NCI-H2227 treated with DMSO at 0.1 percent for 48 hours (cell line): ENCODE results near the gene CNNM3.

Source experiments
- DNase-seq: peaks from one replicate; lab custom pipeline; 2025; lab: John Stamatoyannopoulos, UW

The CNNM3 gene

GRCh38 chr2:96864343-96865091 is 48.4 kb downstream of the CNNM3 start:
- no peak for DNase-seq

GRCh38 chr2:96865654-96866053 is 49.6 kb downstream of the CNNM3 start:
- DNase-seq, result no peak

- DNase-seq, result no peak
These were observed 50.1 kb downstream of the CNNM3 start for GRCh38 chr2:96866149-96866548.

GRCh38 chr2:96866586-96866985 is 50.5 kb downstream of the CNNM3 start:
- DNase-seq, result no peak

- DNase-seq, result no peak
These were observed 51.1 kb downstream of the CNNM3 start for GRCh38 chr2:96866986-96867755.

DNA sequence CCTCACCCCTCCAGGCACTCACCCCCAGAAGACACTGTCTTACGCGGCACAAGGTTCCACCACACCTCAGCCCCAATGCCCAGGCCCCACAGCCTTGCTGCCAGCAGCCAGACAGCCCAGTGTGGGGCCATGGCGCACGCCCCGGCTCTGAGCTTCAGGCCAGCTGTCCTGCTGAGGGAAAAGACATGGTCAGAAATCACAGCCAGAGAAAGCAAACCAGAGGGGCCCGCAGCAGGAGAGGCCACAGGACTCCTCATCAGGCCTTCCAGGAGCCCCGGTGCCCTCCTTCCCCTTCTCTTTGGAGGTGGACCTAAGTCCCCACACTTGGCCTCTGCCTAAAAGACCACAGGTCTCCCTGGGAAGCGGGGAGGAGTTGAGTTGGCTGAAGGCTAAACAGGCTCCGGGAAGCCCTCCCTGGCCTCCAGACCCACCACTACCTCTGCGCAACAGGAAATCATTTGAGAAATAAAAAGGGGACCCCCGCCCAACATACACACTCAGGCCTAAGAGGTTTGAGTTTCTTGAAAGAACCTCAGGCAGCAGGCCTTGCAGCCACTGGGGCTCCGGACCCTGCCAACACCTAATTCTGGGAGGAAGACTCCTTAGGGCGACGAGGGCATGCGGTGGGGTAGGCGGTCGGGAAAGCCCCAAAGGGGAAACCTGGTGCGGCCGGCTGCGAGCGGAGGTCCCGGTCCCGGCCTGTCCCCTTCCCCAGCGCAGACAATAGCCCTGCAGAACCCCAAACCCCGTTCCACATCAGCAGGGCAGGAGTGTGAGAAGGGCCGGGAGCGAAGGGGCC is 51.9 kb downstream of the CNNM3 start:
- DNase-seq, result no peak

DNA sequence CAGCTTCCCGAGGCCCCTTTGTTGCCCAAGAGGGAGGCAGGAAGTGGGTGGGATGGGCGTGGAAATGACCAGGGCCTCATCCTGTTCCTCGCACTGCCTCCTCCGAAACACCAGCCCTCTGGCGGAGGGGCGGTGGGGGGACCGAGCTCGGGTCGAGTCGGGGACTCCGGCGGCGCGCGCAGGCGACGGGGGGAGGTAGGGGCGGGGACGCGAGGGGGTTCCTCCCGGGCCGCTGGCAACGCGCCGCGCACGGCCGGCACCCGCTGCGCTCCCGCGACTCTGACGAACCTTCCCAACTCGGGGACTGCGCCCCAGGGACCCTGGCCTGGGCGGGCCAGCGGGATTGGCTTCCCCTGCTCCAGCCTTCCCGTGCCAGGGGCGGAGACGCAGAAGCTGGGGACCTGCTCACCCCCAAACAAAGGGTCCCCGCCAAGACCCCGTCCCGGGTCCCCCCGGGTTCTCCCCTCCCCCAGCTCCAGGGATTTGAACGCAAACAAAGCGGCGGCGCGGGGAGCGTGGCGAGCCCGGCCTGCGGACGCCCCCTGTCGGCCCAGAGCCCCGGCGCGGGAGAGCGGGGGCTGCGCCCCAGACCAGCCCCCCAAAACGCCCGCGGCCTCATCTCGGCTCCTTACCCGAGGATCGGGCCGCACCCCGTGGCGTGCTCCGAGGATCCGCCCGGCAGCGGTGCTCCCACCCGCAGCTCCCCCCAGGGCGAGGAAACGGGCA is 52.6 kb downstream of the CNNM3 start:
- DNase-seq, result peak; percentile 67

DNA sequence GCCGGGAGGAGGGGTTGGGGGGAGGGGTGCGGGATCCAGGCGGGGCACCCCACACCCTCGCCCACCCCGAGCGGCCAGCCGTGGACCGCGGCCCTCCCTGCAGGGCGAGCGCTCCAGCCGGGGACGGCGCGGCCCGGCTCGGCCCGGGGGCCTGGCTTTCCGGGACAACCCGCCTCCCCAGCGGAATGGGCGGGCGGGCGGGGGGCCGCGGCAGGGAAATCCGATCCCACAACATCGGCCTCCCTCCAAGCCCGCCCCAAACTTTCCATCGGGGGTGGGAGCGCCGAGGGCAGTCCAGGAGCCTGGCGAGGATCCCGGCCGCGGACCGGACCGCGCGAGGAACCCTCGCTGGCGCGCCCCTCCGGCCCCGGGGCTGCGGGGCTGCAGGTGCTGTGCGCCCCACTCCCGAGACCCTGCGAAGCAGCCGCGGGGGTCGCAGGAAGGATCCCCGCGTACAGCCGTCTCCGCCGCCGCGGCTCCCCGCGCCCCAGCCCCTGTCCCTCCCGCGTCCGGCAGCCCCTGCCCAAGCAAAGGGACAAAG is 53.3 kb downstream of the CNNM3 start:
- DNase-seq, result no peak

GRCh38 chr2:96869822-96870625 is 54.0 kb downstream of the CNNM3 start, which contains the start of gene SEMA4C:
SEMA4C (minus strand) TSS chr2:96870080; CDS start chr2:96867886, 2,194 bp downstream.
- DNase-seq, result peak; percentile 15

- DNase-seq, result peak; percentile 29
These were observed 54.7 kb downstream of the CNNM3 start for GRCh38 chr2:96870626-96871255.

GRCh38 chr2:96872591-96873349 is 56.7 kb downstream of the CNNM3 start:
- DNase-seq, result no peak

DNA sequence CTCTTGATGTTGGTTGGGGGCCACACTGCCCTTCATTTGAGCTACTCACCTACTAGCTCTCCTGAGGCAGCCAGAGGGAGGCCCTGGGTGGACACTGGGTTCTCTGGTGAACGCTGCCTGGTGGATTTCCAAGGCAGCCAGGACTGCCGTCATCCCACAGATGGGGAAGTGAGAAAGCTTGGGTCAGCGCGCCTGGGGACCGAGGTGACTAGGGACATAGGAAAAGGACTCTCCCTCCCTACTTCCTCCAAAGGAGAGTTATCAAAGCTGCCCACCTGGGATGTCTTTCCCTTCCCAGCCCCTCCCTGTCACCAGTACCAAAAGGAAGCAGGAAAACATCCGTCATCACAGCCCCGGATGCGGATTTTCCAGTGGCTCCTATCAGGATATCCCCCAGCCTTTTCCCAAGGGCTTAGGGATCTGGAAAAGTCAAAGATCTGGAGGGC is 57.6 kb downstream of the CNNM3 start:
- no peak for DNase-seq

- DNase-seq, result no peak
These were observed 58.2 kb downstream of the CNNM3 start for GRCh38 chr2:96874198-96874831.

GRCh38 chr2:96875498-96876268 is 59.6 kb downstream of the CNNM3 start:
- peak; percentile 39 for DNase-seq

DNA sequence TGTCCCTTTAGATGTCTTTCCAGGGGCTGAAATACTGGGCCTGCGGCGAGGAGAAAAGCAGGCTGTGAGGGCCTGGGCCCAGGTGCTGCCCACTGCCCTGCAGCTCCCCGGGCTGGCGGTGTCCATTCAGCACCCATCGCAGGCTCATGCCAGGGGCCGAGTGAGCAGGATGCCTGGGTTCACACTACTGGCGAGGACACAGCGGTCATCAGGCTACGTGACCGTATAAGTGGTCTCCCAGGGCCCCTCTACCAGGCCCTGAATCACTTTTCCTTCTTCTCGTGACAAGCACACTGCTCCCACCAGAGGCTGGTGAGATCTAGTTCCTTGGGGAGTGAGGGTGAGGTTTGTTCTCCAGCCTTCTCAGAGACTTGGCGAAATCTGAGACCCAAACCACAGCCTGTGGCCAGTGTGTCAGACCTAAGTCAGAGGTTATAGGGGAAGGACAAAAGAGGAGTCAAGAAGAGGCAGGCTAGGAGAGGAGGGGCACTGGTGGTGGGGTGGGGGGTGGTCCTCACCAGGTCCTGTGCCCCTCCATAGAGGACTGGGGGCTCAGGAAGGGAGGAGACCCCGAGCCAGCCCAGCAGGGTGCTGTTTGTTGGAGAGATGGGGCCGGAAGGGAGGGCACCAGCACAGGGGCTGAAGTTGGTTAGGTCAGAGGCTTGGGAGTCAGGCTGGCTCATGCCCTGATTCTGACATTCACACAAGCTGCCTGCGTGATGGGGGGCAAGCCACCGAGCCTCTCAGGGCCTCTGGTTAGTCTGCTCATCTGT is 60.4 kb downstream of the CNNM3 start:
- DNase-seq, result no peak

DNA sequence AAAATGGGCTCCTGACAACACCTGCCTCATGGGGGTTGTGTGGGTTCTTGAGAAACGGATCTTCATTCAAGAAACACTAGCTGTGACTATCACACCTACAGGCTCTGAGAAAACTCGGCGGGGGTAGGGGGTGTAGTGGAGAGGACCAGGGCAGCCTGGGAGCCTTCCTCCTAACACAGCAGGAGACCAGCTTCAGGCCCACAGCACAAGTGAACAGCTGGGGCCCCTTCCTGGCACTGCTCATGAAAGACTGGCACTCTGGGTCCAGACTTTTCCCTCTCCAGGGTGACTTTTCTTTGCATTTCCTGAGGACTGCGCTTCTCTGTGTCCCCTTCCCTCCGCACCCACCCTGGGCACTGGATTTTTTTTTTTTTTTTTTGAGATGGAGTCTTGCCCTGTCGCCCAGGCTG is 61.0 kb downstream of the CNNM3 start:
- DNase-seq, result no peak

DNA sequence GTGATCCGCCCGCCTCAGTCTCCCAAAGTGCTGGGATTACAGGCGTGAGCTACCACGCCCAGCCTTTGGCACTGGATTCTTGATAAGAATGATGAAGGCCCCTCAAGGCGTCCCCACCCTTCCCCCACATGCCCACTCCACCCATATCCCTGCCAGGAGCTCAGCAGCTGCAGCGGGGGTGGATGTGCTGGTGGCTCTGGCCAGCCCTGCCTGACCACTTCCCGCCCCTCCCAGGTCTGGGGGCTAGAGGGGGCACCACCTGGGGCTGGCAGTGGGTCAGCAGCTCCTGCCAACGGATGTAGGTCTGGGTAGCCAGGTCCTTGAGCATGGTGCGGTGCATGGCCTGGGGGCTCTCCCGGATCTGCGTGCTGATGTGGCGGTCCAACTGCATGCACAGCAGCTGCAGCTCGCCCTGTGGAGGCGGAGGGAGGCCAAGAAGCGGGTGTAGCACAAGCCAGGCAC is 61.6 kb downstream of the CNNM3 start:
- DNase-seq, result no peak
